Hepatic stellate cell (primary cell): ENCODE data around the gene SDC3.

Experiments used
- DNase-seq: peaks from one replicate; pipeline ENCODE4 v3.0.0; 2011; ENCODE audit warnings: low spot score

The SDC3 gene

GRCh38 chr1:30848130-30848529 is 60.4 kb downstream of the SDC3 start:
- no peak for DNase-seq

DNA sequence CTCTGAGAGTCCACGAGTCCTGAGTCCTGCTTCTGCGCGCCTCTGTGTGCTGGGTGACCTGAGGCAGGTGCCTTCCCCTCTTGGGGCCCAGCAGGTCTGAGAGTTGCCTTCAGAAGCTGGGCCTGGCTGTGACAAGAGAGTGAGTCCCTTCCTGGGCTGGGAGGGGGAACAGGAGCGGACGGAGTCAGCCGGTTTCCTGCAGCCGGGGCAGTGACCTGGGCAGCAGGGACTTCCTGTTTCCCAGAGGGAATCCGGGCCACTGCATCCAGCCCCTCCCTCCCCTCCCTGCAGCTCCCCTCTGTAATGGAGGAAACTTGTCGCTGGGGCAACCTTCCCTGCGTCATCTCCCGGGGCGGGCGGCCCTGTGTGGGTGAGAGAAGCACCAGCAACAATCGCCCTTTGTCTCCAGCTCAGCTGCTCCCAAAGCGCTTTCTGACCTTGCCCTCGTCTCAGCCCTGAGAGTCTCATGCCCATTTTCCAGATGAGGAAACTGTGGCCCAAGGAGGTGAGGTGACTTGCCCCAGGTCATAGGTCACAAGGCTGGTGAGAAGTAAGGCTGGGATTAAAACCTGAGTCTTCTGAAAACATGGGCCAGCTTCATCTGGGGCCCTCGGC is 61.1 kb downstream of the SDC3 start:
- DNase-seq, result peak; percentile 61

- no peak for DNase-seq
Measured at GRCh38 chr1:30846587-30846986, 62.0 kb downstream of the SDC3 start.

- DNase-seq, result no peak
Measured at GRCh38 chr1:30845904-30846290, 62.7 kb downstream of the SDC3 start.

- no peak for DNase-seq
Measured at GRCh38 chr1:30845237-30845903, 63.2 kb downstream of the SDC3 start.

DNA sequence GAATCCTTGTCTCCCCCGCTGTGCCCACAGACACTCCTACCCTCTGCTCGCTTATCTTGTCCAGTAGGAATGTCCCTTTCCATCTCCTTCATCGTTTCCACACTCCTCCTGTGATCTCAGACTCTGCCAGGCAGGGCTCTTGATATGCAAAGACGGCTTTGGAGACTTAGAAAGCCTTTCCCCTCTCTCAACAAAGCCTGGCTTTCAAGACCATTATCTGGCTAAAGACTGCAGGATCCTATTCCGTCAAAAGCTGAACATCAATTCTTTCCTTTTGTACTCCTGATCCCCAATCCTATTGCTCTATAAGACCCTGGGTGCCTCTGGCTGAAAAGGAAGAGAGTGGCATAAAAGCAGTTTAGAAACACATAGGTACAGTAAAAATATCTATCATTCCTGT is 63.9 kb downstream of the SDC3 start:
- DNase-seq, result no peak

GRCh38 chr1:30842697-30843354 is 65.7 kb downstream of the SDC3 start:
- DNase-seq, result no peak

DNA sequence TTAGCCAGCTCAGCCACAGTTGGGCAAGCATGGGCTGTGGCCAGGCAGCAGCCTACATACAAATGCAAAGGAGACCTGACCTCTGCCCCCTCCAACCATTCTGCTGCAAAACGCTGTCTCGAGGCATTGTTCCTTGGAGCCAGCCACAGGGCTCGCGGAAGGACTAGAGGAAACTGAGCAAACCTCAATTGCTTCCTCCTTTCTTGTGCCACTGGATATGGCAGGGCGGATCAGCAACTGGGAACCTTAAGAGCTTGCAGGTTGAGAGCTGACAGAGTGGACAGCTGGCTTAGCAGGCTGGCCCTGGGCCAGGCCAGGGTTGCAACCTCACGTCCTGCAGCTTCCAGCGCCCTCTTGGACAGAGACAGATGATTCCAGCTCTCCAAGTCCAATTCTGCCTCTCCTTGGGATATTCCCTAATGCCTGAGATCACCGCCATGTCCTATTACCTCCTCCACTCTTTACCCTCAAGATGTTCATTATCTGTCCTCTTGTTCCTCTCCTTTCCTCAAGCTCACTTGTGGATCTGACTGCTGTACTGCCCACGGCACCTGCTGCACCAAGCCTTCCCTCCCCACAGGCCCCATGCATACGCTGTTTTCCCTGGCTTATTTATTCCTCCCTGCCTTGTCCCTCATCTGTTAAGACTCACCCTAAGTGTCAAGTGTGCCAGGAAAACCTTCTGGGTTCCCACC is 67.5 kb downstream of the SDC3 start:
- no peak for DNase-seq

DNA sequence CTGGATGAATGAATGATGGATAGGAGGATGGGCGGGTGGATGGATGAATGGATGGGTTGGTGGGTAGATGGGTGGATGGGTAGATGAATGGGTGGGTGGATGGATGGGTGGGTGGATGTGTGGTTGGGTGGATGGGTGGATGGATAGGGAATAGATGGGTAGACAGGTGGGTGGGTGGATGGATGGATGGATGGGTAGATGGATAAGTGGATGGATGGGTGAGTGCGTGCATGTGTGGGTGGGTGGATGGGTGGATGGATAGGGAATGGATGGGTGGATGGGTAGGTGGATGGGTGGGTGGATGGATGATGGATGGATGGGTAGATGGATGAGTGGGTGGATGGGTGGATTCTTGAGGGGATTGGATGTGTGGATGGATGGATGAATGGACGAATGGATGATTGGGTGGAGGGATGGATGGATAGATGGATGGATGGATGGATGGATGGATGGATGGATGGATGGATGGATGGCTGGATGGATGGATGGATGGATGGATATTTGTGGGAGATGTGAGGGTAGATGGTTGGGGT is 68.7 kb downstream of the SDC3 start:
- DNase-seq, result no peak

- DNase-seq, result no peak
Measured at GRCh38 chr1:30838996-30839395, 69.6 kb downstream of the SDC3 start.

DNA sequence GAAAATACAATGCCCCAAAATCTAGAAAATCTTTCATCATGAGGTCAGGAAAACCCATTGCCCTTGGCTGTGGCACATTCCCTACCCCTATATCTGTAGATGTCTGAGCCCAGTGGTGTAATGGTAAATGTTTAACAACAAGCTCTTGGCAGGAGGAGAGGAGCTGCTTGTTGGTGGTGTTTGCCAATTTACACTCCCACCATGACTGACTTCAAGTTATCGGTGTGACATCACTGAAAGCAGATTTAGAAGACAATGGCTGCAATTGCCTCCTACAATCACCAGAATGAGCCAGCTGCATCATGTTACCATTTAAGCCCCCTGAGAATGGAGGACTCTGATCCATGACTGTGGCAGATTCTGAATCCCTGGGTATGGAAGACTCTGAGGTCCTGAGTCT is 70.9 kb downstream of the SDC3 start:
- DNase-seq, result no peak

GRCh38 chr1:30834253-30834652 is 74.3 kb downstream of the SDC3 start:
- DNase-seq, result no peak

DNA sequence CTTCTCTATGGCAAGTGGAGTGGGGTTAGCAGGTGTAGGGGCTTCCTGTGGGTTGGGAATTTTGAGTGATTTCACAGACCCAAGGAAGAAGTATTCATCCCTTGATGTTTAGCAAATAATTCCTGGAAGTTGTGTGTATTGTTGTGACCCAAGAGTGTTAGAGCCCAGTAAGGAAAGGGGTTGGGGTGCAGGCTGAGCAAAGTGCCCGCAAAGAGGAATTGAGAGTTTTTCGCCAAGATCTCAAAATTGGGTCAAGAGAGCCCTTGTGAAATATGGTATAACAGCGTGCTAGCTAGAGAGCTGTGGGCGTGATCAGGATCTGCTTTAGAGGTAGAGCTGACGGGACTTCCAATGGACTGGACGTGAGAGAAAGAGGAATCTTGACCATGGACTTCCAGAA is 78.0 kb downstream of the SDC3 start:
- no peak for DNase-seq

DNA sequence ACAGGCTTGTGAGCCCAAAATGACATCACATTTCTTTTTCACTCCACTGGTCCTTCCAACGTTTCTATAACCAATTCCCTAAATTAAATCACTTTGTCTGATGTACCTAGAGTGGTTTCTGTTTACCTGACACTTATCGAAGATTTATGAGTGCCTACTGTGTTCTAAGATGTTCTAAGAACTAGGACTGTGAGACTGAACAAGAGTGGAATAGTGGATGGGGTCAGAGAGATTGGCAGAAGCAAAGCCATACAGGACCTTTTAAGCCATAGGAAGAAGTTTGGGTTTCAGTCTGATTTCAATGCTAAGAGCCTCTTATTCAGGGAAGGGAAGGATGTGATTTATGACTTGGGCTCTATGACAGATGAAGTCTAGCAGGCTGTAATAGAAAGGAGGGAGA is 78.7 kb downstream of the SDC3 start:
- DNase-seq, result no peak

GRCh38 chr1:30824736-30825429 is 83.7 kb downstream of the SDC3 start:
- no peak for DNase-seq

DNA sequence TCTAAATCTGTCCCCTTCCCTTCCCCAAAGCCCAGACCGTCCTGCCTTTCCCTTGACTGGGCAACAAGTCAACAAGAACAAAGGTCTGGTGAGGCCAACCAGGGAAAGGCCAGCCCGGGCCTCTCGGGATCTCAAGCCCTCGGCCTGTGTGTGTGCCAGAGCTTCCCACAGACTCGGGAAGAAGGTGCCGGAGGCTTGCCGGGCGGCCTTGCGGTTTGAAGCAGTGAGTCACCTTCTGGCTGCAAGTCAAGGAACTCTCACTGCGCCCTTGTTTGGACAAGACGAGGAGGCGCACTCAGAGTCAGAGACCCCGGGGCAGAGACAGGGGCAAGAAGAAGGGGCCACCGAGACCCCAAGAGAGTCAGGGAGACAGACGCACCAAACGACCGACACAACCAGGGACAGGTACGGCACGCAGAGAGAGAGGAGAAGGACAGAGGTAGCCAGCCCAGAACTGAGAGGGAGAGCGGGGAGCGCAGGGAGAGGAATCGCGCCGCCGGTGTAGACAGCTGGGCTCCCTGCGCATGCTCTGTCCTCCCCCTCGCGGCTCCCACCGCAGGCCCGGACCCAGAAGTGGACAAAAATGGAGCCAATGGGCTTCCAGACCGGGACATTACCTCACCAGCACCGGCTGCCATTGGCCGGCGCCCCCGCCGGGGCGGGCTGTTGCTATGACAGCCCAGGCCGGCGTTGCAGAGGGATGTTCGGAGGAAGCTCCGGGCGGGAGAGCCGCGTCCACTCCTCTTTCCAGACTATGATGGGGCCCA is 84.4 kb downstream of the SDC3 start:
- peak; percentile 100 for DNase-seq

DNA sequence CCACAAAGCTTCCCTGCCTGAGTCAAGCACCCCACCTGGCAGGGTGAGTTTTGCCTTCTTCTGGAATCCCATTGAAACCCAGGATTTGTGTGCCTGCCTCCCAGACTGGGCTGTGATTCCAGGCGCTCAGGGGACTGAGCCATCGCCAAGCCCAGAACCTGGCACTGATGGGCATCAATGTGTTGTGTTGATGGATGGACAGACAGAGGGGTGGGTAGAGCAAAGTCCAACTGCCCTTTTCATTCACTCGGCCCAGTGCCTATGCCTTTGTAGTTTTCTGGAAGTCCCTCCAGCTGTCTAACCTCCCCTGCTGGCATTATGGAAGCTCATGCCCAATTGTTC is 85.0 kb downstream of the SDC3 start:
- DNase-seq, result no peak

DNA sequence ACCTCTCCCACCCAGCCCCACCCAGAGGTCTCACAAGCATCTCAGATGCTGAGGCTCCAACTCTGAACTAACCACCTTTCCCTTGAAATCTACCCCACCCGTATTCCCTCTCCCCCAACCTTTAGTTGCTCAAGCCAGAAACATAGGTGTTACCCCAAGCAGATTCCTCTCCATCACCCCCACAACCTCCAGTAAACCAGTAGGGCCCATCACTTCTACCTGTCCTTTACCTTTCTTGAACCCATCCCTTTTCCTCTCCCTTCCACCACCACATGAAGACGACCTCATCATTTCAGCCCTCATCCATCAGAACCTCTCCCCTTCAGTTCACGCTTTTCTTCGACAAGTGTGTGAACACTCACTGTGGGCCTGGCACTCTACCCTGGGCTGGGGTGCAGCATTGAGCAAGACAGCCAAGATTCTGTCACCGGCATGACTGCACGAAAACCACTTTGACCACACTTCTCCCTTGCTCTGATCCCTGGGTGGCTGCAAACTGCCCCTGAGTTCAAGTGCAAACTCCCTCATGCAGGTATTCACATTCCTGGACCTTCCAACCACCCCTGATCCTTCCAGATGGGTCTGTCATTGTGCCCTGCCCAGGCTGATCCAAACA is 85.5 kb downstream of the SDC3 start:
- DNase-seq, result no peak

GRCh38 chr1:30822006-30822405 is 86.6 kb downstream of the SDC3 start:
- no peak for DNase-seq

GRCh38 chr1:30820299-30820698 is 88.3 kb downstream of the SDC3 start:
- DNase-seq, result no peak
